Stimulated activated CD4-positive, alpha-beta T cell treated with anti-CD3 and anti-CD28 coated beads, Interleukin-12 subunit alpha, Interleukin-12 subunit beta, amount 100 ng/mL, for 48 hours (primary cell): Measurements from ENCODE around the gene GNAI2.
A peak's percentile ranks its signal among the peaks of the same experiment; 100 is the strongest.

Source experiments
- DNase-seq, 3 donors: peaks; one replicate each; pipeline ENCODE4 v3.0.0-alpha.2; 2020; ENCODE audit warnings: low read depth in 2 of 3, low spot score in 1 of 3

Gene GNAI2

DNA sequence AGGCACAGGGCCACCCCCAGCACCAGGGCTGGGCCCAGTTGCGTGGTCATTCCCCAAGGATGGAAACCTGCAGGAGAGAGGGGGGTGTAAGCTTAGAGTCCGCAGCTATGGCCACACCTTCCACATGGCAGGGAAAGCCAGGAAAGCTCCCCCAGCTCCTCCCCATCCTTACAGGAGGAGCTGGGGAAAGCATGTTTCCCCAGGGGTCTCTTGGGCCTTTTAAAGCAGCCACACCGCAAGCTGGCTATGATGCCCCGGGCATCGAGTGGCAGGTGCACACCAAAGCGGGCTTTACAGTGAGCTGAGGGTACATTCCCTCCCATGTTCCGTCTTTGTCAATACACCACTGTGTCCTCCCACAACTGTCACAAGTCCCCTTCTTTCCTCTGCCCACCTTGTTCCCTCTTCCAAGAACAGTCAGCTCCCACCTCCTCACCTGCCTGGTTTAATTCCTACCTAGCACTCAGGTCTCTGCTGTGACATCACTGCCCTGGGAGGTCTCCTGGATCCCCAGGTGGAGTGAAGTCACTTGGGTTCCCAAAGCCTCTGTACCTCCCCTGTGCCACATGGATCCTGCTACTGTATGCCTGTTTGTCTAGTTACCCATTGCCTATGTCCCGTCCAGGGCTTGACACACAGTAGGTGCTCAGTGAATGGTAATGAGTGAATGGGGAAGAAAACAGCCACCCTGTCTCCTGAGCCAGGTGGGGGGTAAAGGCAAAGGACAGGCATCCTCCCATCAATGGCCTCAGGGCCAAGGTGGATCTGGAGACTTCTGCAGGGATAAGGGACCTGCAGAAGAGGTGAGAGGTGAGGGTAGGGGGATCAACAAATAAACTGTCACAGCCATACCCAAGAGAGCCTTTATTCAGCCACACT lies 59.8 kb downstream of the GNAI2 start:
- no peak for DNase-seq

GRCh38 chr3:50296721-50297383 lies 60.8 kb downstream of the GNAI2 start:
- no peak for DNase-seq

DNA sequence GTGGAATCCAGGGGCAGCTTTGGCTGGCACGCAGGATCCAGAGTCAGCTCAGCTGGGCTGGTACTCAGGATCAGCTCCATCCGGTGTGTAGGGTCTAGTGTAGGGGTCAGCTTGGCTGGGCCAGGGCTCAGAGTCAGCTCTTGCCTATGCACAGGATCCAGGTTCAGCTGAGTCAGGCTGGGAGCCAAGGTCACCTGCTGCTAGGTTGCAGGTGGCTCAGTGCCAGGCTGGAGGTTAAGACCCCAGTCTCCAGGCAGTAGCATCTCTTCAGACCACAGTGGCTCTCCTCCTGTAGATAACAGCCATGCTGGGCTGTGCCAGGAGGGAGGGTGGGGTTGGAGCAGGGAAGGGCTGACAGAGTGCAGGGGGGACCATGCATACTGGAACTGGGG lies 61.4 kb downstream of the GNAI2 start:
- DNase-seq, result no peak

DNA sequence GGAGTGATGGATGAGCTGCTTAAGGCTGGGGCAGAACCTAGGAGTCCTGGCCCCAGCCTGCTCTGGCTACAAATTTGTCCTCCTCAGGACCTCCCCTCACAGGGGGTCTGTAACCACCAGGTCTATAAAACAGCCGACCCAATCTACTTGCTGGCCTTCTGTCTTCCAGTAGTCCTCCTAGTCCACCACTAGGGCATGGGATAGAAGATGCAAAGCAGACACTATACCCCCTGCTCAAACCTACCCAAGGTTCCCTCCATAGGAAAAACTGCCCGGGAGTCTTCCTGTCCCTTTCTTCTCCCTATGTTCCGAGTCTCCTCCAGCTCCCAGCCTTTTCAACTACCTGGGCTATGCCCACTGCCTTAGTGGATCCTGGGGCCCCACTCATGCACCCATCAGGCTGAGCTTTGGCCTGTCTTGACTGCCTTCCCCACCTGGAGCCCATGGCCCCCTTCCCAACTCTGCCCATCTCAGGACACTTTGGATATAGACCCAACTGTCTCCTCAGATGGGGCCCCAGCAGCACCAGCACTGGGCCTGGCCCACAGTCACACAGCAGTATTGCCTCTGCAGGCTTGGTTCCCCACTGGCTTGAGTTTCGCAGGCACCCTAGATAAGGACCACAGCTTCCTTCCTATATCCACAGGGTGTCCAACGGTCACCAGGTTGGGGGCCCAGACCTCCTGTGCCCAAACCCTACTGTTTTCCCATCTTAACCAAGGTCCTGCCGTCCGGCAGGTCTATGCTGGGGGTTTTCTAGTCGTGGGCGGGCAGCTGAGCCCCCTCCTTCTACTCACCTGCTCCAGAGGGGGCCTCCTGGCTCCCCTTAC lies 62.1 kb downstream of the GNAI2 start:
- DNase-seq, result no peak

- peak; percentile 99 to 100 (median 99) for DNase-seq
Measured at GRCh38 chr3:50298836-50299637, 63.0 kb downstream of the GNAI2 start, which contains the start of the genes HYAL3 and NAA80. Gene HYAL3, minus strand, starts transcription at chr3:50299405. Its CDS starts 3,803 bp downstream, at chr3:50295602. Gene NAA80, minus strand, starts transcription at chr3:50299405. Its CDS starts 1,942 bp downstream, at chr3:50297463.

GRCh38 chr3:50299638-50299928 lies 63.6 kb downstream of the GNAI2 start:
- no peak for DNase-seq

DNA sequence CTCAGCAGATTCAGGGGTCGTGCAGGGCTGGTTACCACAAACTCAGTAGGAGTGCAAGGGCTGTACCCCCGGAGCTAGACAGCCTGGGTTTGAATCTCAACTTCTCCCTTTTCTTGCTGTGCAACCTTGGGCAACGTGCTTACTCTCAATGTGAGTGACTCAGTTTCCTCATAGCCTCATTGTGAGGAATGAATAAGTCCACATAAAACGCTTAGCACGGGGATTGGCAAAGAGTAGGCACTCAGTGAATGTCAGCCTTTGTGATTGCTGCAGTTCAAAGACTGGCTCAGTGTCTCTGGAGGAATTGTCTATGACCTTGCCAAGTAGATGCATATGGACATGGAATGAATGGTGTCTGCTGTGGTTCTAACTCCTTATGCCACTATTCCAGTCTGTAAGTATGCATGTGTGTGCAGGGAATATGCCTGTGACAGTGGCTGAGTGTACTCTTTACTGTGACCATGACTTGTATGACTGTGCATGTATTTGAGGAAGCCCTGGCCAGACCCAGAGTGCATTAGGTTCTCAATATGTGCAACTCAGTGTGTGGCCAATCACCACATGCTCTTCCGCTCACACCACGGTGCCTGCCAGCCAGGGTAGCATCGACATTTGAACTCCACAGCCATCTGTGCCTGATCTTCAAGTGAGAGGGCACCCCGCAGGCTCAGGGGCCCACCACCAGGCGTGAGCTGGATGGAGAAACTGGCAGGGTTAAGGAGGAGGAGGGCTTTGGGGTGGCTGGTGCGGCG lies 64.1 kb downstream of the GNAI2 start:
- DNase-seq, result no peak

- no peak for DNase-seq
Measured at GRCh38 chr3:50300681-50301254, 64.8 kb downstream of the GNAI2 start.

DNA sequence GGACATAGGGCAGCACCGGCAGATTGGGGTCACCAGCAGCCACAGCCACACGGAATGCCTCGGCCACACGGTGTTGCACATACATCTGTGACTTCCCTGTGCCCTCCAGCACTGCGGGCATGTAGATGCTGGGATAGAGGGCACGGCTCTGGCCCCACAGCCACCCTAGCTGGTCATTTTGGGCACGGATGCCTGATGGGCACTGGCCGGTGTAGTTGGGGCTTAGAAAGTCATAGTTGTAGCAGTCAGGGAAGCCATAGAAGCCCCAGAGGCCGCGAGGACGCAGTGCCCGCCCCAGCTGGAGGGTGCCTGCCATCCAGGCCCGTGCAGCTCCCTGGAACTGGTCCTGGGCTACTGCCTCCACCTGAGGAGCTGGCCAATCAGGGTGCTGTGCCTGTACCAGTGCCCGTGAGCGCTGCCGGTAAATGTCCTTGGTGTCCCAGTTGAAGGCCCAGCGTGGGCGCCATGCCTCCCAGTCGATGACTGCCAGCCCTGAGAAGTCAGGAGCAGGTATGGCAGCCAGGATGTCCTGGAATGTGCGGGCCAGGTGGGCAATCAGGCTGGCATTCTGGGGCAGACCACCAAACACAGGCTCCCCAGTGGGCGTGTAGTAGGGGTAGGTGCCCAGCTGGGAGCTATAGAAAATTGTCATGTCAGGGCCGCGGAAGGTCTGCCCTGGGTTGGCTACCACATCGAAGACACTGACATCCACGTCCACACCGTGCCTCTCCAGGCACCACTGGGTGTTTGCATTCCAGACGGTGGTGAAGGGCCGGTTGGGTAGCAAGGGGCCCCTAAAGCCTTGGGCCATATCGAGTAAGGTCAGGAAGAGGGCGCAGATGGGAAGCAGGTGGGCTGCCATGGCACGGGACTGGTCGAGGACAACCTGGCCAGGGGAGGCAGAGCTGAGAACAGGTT lies 66.3 kb downstream of the GNAI2 start:
- no peak for DNase-seq

GRCh38 chr3:50303013-50303815 lies 67.2 kb downstream of the GNAI2 start, which contains the start of gene HYAL1:
Gene HYAL1, minus strand, starts transcription at chr3:50303574. Its CDS starts 618 bp downstream, at chr3:50302956.
- no peak for DNase-seq

DNA sequence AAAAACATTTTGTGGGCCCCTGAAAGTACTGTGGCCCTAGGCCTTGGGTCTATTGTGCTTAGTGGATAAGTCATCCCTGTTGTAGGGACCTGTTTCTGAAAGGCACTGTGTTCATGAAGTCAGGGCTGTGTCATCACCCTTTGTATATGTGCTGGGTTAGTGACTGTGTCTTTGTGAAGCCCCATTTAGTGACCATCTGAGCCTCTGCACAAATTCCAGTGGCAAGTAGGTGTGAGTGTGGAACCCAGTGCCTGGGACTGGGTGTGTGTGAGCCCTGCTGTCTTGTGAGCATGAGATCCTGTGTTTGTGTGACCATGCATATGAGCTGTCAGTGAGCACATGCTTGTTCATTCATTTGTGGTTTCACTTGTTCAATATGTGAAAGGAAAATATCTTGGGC lies 68.6 kb downstream of the GNAI2 start:
- DNase-seq, result no peak
